VCaP (cell line): ENCODE data around the gene CNNM3.
"Not testable (repeated sequence)": the region's sequence is repeated elsewhere in the genome, so short reads cannot be mapped to it uniquely, and the experiment has no call there.

ENCODE experiments used
- H3K27ac ChIP-seq: fragments of 450-650 bp; 2 replicates; pipeline ENCODE4 v1.5.1; 2017
- TF ChIP-seq, protein P1 (sequence below): fragments of 450-650 bp; conservative IDR thresholded peaks from 2 replicates; pipeline ENCODE4 v1.5.1; 2017; ENCODE audit warnings: mild to moderate bottlenecking, moderate library complexity

The CNNM3 gene

DNA sequence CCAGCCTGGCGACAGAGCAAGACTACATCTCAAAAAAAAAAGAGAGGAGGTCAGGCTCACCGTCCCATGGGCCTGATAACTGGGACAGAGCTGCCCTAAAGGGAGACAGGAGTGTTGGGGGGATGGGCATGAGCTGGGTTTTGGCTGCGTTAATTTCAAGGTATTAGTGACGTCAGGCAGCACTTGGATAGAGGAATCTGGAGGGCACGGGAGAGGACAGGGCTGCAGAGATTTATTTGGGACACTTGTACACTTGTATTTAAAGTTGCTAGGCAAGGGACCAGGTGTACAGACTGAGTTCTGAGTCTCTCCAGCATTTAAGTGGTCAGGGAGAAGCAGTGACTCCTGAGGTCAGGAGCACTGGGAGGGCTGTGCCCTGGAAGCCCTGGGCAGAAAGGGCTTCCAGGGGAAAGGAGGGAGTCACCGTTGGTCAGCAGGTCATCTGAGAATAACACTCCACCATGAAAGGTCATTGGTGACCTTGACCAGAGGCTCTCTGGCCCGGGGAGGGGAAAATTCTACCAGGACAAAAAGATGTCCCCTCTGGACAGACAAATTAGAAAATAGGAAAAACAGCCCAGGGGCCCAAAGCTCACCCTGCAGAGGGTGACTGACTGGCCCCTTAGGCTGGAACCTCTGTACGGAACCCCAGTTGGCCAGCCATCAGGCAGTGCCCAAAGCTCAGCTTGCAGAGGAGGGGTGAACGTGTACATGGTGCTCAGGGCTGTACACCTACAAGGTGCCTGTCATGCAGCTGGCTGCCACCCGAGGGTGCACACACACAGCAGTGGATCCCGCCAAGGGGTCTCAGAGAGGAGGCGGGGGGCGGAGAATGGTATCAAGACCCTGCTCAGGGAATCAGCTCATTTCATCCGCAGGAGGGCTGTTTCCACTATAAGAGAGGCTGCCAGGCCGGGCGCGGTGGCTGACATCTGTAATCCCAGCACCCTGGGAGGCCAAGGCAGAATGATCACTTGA lies 23.0 kb upstream of the CNNM3 start:
- TF ChIP-seq, protein P1, sequence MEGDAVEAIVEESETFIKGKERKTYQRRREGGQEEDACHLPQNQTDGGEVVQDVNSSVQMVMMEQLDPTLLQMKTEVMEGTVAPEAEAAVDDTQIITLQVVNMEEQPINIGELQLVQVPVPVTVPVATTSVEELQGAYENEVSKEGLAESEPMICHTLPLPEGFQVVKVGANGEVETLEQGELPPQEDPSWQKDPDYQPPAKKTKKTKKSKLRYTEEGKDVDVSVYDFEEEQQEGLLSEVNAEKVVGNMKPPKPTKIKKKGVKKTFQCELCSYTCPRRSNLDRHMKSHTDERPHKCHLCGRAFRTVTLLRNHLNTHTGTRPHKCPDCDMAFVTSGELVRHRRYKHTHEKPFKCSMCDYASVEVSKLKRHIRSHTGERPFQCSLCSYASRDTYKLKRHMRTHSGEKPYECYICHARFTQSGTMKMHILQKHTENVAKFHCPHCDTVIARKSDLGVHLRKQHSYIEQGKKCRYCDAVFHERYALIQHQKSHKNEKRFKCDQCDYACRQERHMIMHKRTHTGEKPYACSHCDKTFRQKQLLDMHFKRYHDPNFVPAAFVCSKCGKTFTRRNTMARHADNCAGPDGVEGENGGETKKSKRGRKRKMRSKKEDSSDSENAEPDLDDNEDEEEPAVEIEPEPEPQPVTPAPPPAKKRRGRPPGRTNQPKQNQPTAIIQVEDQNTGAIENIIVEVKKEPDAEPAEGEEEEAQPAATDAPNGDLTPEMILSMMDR: no peak
- no peak overlapping the region for H3K27ac ChIP-seq

DNA sequence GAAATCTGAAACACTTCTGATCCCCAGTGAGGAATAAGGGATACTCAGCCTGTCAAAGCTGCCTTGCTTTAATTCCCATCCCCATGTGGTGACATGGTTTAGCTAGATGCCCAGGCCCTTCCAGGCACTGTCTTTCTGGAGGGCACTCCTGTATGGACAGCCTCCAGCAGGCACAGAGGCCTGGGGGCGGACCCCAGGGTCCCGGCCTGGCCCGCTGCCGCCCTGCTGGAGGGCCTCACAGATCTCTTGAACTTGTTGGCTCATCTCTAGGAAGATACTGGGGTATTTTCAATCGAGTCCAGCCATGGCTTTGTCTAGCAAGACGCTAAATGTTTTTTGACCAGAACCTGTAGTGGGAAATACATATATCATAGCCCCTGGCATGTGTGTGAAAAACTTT lies 21.0 kb upstream of the CNNM3 start:
- TF ChIP-seq, protein P1: no peak

DNA sequence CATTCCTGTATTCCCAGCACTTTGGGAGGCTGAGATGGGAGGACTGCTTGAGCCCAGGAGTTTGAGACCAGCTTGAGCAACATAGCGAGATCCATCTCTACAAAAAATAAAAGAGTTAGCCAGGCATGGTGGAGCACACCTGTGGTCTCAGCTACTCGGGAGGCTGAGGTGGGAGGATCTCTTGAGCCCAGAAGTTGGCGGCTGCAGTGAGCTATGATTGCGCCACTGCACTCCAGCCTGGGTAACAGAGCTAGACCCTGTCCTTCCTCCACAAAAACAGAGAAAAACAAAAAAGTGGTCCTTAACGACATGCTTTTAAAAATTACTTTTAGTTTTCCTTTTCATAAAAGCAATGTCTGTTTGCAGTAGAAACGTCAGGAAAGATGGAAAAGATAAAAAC lies 19.6 kb upstream of the CNNM3 start:
- not testable (repeated sequence) for H3K27ac ChIP-seq

More for the DNA sequence above, 21.0 kb upstream of the CNNM3 start:
- no peak overlapping the region for H3K27ac ChIP-seq

DNA sequence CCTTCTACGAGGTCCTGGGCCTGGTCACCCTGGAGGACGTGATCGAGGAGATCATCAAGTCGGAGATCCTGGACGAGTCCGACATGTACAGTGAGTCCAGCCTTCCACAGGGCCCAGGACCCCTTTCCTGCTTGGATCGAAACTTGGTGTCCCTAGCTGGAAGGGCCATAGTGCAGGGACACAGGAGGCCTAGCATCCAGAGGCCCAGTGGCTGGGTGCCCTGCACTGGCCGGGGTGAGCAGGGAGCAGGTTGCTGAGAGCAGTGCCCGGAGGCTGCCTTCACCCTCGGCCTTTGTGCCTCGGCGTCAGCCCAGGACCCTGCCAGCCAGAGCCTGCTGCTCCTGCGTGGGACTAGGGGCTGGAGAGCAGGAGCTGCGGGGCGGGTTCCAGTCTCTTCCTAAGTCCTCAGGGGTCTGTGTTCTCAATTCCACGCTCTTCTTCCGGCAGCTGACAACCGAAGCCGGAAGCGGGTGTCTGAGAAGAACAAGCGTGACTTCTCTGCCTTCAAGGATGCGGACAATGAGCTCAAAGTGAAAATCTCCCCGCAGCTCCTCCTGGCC lies 18.9 kb upstream of the CNNM3 start:
- TF ChIP-seq, protein P1: no peak
- no peak overlapping the region for H3K27ac ChIP-seq

DNA sequence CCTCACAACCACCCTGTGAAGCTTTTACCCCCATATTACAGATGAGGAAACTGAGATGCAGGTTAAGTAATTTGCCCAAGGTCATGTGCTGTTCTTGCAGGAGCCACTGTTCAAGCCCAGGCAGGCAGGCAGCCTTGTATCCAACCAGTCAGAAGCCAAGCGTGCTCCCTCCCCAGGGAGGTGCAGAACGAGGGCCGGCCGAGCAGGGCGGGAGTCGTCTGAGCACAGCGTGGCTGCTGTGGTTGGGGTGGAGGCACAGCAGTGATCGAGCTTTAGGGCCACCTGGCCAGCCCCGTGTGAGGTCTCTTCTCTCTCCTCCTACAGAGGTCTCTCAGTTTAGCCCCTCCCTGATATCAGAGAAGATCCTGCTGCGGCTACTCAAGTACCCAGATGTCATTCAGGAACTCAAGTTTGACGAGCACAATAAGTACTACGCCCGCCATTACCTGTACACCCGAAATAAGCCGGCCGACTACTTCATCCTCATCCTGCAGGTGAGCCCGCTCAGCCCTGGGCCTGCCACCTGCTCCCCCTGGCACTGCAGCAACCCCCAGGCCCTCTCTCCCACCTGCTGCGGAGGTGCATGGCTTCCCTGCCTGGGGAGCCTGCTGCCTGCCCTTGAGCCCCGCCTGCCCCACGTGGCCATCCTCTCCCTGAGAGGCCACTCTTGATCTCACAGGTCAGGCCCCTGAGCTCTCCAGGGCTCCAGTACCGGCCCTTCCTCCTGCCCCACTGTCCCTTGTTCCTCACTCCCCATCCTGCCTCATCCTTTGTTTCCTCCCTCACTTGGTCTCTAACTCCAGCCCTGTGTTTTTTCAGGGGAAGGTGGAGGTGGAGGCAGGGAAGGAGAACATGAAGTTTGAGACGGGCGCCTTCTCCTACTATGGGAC lies 17.1 kb upstream of the CNNM3 start:
- TF ChIP-seq, protein P1: no peak
- no peak overlapping the region for H3K27ac ChIP-seq

DNA sequence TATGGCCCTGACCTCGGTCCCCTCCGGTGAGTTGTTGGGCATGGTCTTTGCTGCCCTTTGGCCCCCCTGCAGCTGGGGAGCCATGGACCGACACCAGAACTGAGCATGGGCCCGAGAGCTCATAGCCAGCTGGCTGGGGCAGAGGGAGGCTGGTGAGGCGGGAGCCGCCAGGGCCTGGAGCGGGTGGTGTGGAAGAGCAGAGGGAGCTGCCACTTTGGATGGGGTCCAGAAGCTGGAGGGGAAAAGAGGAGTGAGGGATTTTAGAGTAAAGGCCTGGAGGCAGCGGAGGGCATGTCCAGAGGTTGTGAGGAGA lies 16.5 kb upstream of the CNNM3 start:
- TF ChIP-seq, protein P1: no peak
- H3K27ac ChIP-seq: no peak overlapping the region

DNA sequence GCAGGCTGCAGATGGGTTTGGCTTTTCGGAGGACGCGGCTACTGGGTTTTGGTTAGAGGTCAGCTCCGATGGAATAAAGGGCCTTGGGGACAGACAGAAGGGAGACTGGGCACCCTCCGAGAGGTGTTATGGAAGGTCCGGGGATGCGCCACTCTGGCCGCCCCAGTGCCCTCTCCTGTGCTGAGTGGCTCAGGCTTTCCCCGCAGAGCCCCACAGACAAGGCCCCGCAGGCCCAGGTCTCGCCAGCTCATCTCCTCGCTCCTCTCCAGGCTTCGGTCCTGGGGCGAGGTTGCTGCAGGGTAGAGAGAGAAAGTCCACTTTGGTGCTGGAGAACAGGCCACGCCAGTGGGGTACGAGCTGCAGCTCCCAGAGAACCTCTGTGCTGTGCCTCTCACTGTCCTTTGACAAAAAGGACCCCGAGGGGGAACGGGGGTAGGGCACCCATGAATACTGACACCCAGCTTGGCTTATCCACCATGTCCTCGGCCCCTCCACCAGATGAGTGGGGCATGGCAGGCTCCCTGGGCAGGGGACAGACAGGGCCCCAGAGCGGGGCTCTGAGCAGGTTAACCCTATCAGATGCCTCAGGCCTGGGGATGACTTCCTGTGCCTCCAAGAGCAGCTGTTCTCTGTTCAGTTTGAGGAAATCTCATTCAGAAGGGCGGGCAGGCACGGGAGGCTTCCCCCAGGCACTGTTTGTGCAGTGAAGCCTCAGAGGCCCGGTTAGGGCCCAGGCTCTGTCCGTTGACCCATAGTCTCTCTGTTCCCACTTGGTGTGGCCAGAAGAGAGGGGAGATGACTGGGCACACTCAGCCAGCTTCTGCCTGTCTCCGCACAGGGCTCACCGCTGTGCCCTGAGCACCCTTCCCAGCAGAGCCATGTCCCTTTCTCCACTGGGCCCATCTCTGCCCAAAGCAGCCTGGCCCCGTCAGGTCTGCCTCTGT lies 15.7 kb upstream of the CNNM3 start:
- H3K27ac ChIP-seq: peak overlapping the region; percentile 57
- TF ChIP-seq, protein P1: no peak
